ENCODE results near the gene COG5.

DNA sequence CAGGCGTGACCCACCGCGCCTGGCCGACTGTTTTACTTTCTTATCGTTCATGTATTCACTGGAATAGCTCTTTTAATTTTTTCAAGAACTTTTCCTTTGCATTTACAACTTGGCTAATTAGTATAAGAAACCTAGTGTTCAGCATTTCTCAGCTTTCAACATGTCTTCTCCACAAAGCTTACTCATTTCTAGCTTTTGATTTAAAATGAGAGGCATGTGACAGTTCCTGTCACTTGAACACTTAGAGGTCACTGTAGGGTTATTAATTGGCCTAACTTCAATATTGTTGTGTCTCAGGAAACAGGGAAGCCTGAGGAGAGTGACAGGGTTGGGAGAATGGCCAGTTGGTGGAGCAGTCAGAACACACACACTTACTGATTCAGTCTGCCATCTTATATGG, 218.9 kb downstream of the COG5 start:
- TF ChIP-seq, protein P1, sequence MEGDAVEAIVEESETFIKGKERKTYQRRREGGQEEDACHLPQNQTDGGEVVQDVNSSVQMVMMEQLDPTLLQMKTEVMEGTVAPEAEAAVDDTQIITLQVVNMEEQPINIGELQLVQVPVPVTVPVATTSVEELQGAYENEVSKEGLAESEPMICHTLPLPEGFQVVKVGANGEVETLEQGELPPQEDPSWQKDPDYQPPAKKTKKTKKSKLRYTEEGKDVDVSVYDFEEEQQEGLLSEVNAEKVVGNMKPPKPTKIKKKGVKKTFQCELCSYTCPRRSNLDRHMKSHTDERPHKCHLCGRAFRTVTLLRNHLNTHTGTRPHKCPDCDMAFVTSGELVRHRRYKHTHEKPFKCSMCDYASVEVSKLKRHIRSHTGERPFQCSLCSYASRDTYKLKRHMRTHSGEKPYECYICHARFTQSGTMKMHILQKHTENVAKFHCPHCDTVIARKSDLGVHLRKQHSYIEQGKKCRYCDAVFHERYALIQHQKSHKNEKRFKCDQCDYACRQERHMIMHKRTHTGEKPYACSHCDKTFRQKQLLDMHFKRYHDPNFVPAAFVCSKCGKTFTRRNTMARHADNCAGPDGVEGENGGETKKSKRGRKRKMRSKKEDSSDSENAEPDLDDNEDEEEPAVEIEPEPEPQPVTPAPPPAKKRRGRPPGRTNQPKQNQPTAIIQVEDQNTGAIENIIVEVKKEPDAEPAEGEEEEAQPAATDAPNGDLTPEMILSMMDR (IDR thresholded peaks at IDR 0.05 in 4 of 5, conservative IDR thresholded peaks at IDR 0.05 in 1 of 5) = no peak
- TF ChIP-seq POLR2A (IDR thresholded peaks at IDR 0.05) = no peak
